Right renal cortex interstitium (tissue), 3 donors: ENCODE results near the gene SPRR4. TPM values are rescaled to one million over a fixed set of nuclear protein-coding genes. Genes with fewer than 3 reads are reported as not detected.

Source experiments
- DNase-seq, 3 donors: peaks; one replicate each; pipeline ENCODE4 v3.0.0-alpha.2; 2013; ENCODE audit warnings: low read depth in 3 of 3, low spot score in 2 of 3
- polyA plus RNA-seq, 3 donors: library from polyadenylated mRNA; unstranded; fragments of 120-200 nt; gene quantifications; one replicate each; pipeline ENCODE4 v1.2.1, GENCODE V29; 2013; ENCODE audit not compliant: insufficient read length in 3 of 3

Gene SPRR4, protein sequence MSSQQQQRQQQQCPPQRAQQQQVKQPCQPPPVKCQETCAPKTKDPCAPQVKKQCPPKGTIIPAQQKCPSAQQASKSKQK
- polyA plus RNA-seq: not detected

GRCh38 chr1:152970495-152970894, at the start of gene SPRR4:
TSS of gene SPRR4 (plus strand) at chr1:152970648. CDS start at chr1:152971891, 1,243 bp downstream.
- no peak for DNase-seq

GRCh38 chr1:152924191-152924590, 46.3 kb upstream of the SPRR4 start:
- no peak for DNase-seq

GRCh38 chr1:152926091-152926490, 44.4 kb upstream of the SPRR4 start:
- no peak for DNase-seq

DNA sequence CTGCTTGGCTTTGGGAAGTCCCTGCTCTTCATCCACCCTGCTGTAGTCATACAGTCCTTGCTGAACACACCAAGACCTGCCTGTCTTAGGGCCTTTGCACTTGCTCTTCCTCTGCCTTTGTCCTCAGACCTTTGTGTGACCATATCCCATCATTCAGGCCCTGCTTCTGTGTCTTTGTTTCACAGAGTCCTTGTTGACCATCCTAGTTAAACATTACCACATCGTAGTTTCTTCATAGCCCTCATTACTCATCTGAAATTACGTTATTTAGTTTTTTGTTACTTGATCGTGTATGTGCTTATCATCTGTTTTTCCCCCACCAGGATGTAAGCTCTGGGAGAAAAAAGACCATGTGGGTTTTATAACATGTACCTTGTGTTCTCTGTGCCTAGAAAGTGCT, 41.8 kb upstream of the SPRR4 start:
- no peak for DNase-seq

DNA sequence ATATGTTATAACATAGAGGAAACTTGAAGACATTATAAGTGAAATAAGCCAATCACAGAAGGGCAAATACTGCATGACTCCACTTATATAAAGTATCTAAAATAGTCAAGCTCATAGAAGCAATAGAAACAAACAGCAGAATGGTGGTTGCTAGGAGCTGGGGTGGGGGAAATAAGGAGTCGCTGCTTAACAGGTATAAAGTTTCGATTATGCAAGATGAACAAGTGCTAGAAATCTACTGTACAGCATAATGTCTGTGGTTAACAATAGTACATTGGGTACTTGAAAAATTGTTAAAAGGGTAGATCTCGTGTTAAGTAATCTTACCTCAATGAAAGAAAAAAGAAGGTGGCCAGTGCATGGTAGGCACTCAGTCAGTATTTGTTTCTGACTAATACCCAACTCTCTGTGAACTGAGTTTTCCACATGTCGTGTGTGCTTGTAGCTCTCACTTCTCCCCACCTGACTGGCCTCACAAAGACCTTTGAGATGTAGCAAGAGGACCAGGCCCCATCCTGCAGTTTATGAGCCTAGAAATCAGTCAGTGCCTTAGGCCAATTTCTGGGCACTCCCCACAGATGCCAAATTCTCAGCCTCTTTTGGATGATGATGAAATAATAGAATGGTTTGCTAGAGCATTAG, 38.2 kb upstream of the SPRR4 start:
- DNase-seq: no peak

- no peak for DNase-seq
These were observed 37.3 kb upstream of the SPRR4 start for GRCh38 chr1:152933196-152933595.

DNA sequence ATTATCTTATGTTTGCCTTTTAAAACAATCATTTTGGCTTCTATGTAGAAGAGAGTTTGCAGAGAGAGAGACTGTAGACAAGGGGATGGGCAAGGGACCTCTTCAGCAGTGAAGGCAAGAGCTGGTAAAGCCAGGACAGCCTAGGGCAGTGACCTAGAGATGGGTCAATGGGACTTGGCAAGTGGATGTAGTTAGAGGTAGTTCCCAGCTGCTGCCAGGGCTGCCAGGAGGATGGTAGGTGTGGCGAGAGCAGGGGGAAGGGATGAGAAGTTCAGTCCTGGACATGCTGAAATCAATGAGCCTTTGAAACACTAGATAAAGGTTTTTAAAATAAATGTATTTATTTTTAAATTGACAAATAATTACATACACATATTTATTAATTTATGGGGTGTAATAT, 29.8 kb upstream of the SPRR4 start:
- DNase-seq: no peak

- DNase-seq: no peak
These were observed 29.3 kb upstream of the SPRR4 start for GRCh38 chr1:152941037-152941711.

- no peak for DNase-seq
These were observed 28.3 kb upstream of the SPRR4 start for GRCh38 chr1:152942161-152942560.

- no peak for DNase-seq
These were observed 24.2 kb upstream of the SPRR4 start for GRCh38 chr1:152946248-152946647.

- DNase-seq: no peak
These were observed 23.7 kb upstream of the SPRR4 start, which contains the start of gene SPRR5 for GRCh38 chr1:152946651-152947256. TSS of gene SPRR5 (plus strand) at chr1:152947206. CDS start at chr1:152948555, 1,349 bp downstream.

DNA sequence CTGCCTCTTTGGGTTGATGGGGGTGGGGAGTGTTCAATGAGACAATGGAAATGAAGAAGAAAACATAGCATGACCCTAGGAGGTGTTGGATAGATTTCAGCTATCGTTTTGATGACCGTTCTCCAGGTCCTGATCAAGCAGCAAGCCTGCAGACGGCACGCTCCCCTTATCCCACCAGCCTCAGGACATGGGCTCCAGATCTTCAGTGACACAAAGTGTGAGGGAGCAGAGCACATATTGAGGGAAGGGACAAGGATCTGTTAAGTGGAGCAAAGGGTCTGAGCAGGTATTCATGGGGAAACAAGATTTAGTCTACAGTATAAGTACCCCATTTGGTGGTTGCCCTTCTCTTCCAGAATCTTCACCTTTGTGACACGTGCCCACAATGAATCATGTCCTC, 18.7 kb upstream of the SPRR4 start:
- DNase-seq: no peak

DNA sequence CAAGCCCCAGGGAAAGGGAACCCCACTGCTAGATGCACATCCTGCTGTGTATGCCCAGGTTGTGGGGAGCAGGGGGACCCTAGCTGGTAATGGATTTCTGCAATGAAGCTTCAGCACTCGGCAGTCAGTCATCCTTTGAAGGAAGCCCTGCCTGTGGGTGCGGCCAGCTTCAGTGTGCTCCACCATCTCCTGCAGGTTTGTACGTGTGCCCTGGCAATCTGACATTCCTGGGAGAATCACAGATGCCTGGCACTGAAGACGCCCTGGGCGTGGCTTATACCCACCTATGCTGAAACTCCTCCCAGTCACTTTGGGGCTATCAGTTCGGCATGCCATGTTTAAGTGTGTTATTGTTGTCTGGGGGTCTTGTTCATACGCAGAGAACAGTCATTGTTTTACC, 16.7 kb upstream of the SPRR4 start:
- no peak for DNase-seq

- no peak for DNase-seq
These were observed 16.0 kb upstream of the SPRR4 start for GRCh38 chr1:152954436-152954835.

DNA sequence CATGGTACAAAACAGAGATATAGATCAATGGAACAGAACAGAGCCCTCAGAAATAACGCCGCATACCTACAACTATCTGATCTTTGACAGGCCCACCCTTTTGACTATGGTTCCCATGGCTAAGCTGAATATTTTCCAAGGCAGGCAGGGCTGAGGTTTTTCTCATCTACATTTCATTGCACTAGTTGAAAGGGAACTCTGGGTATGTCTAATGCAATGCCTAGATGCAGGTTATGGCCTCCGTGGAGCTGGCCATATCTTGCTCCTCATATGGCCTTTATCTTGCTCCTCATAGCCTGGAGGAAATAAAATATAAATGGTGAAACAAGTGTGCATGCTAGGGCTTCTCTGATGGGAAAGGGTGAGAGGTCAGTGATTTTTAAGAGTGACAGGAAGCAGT, 12.9 kb upstream of the SPRR4 start:
- no peak for DNase-seq

GRCh38 chr1:152959273-152959672, 11.2 kb upstream of the SPRR4 start:
- DNase-seq: no peak

- DNase-seq: no peak
These were observed 10.5 kb upstream of the SPRR4 start for GRCh38 chr1:152959801-152960451.

- DNase-seq: no peak
These were observed 9.9 kb upstream of the SPRR4 start for GRCh38 chr1:152960452-152961044.

DNA sequence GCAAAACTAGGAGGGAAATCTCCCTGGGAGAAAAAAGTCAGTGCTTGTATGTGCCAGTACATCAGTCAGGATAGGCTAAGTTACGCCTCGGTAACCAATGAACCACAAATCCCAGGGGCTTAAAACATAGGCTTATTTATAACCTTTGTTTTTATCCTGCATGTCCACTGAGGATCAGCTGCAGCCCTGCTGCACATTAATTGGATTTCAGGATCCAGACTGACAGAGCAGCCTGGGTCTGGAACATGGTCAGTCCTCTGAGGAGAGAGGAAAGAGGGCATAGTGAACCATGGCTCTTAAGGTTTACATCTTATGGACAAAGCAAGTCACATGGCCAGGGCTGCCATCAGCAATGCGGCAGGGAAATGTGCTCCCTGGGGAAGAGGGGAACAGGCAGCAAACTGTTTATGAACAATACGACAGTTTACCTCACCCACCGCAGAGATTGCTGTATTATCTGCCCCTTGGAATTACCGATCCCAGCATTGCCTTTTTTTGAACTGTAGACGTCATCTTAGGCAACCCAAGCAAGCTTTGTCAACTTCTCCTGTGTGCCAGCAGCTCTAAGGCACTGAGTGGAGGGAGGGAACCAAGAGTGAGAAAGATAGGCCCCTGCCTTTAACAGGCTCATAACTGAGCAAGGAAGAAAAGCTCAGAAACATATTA, 9.1 kb upstream of the SPRR4 start:
- no peak for DNase-seq

DNA sequence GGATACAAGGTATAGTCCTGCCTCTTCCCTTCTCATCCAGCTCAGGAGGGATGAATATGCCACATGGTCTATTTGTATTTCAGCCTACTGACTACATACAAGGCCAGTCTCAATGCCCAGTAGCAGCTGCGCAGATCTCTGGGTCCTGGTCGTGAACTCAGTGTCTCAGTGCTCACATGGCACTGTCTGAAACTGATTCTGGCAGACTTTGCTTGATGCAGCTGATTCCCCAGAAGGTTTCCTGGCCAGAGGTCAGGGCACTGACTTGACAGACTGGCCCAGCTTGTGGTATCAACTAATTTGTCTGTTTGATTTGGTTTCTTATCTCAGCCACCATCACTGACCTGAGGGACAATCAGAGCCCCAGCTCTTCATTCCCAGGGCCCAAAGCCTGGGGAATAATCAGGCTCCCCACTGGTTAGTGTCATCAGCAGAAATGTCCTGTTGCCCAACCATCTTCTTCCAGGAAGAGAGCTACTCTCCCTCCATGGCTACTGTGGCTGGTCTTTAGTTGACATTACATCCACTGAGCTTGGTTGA, 7.5 kb upstream of the SPRR4 start:
- DNase-seq: no peak
